H1 (cell line): ENCODE results near the gene CLMP. TPM values are rescaled to one million over a fixed set of nuclear protein-coding genes. Genes with fewer than 3 reads are reported as not detected.

Source experiments
- BACH1 ChIP-seq: IDR thresholded peaks from 2 replicates; pipeline ENCODE4 v1.6.1; 2012; ENCODE audit warnings: low read length, improper control_type of control experiment
- CBX5 ChIP-seq: fragments of 300-800, 300-1000 bp; sonication (generic); IDR thresholded peaks from 2 replicates; pipeline ENCODE4 v1.7.1; 2016; ENCODE audit warnings: antibody characterized with exemption, low read length, low read depth
- CHD7 ChIP-seq: fragments of 300-600 bp; sonication (generic); IDR thresholded peaks from 2 replicates; pipeline ENCODE4 v1.7.1; 2012; ENCODE audit warnings: low read length, moderate library complexity, mild to moderate bottlenecking, inconsistent platforms; ENCODE audit not compliant: insufficient replicate concordance
- EGR1 ChIP-seq: IDR thresholded peaks from 2 replicates; pipeline ENCODE4 v1.6.1; 2011; ENCODE audit warnings: low read depth, low read length, borderline replicate concordance
- EP300 ChIP-seq, 2 experiments: IDR thresholded peaks; 1 replicate in 1 of 2; 2 replicates in 1 of 2; pipeline ENCODE4 v1.6.1; 2011 to 2012; ENCODE audit warnings: low read depth in 2 of 2, low read length in 2 of 2, mild to moderate bottlenecking in 2 of 2, borderline replicate concordance in 1 of 2, inconsistent platforms in 1 of 2, moderate library complexity in 1 of 2
- EZH2 ChIP-seq: fragments of 200-600 bp; sonication (generic); IDR thresholded peaks from 2 replicates; pipeline ENCODE4 v1.7.1; 2012; ENCODE audit warnings: low read depth, mild to moderate bottlenecking, moderate library complexity, low read length, inconsistent platforms; ENCODE audit not compliant: severe bottlenecking
- FOSL1 ChIP-seq: IDR thresholded peaks from 2 replicates; pipeline ENCODE4 v1.6.1; 2011; ENCODE audit warnings: mild to moderate bottlenecking, low read depth, low read length, moderate library complexity; ENCODE audit not compliant: insufficient read depth
- KDM4A ChIP-seq: IDR thresholded peaks from one replicate; pipeline ENCODE4 v1.7.1; 2012; ENCODE audit warnings: low read depth, mild to moderate bottlenecking, moderate library complexity, low read length, inconsistent platforms; ENCODE audit not compliant: severe bottlenecking
- NRF1 ChIP-seq: IDR thresholded peaks from 2 replicates; pipeline ENCODE4 v1.6.1; 2011; ENCODE audit warnings: mild to moderate bottlenecking, low read depth, low read length, improper control_type of control experiment
- SAP30 ChIP-seq: fragments of 300-600 bp; sonication (generic); IDR thresholded peaks from 2 replicates; pipeline ENCODE4 v1.7.1; 2012; ENCODE audit warnings: low read length, moderate library complexity, mild to moderate bottlenecking, inconsistent platforms; ENCODE audit not compliant: insufficient read depth, insufficient replicate concordance
- SP2 ChIP-seq: IDR thresholded peaks from 2 replicates; pipeline ENCODE4 v1.6.1; 2012; ENCODE audit warnings: mild to moderate bottlenecking, low read length, inconsistent platforms
- SRF ChIP-seq: IDR thresholded peaks from 2 replicates; pipeline ENCODE4 v1.6.1; 2011; ENCODE audit warnings: mild to moderate bottlenecking, low read depth, low read length, moderate library complexity
- polyA plus RNA-seq, 7 experiments: library from polyadenylated mRNA; depleted of rRNA in 3 of 7; stranded (reverse) in 5 of 7; unstranded in 2 of 7; fragments of >200 nt in 5 of 7; fragments of 200-250 nt in 2 of 7; gene quantifications; 1 replicate in 5 of 7; 2 replicates in 1 of 7; 4 replicates in 1 of 7; pipeline versions ENCODE4 v1.2.1 to v1.2.3, GENCODE V29; 2011 to 2013; ENCODE audit warnings: missing spikeins in 2 of 7, mixed read lengths in 2 of 7
- total RNA-seq: library from RNA; stranded (reverse); fragmentation: NEBNext Ultra II Directional; extraction: Animal tissue kit (Norgen Biotek cat#: 25700); gene quantifications from 2 replicates; pipeline ENCODE4 v1.2.1, GENCODE V29; 2021

Gene CLMP
- total and polyA plus RNA-seq, 2 of the 8 experiments (the other 6 are each of a cell fraction or from before 2014, with no cell fraction given) = 9.9 to 24.1 TPM

DNA sequence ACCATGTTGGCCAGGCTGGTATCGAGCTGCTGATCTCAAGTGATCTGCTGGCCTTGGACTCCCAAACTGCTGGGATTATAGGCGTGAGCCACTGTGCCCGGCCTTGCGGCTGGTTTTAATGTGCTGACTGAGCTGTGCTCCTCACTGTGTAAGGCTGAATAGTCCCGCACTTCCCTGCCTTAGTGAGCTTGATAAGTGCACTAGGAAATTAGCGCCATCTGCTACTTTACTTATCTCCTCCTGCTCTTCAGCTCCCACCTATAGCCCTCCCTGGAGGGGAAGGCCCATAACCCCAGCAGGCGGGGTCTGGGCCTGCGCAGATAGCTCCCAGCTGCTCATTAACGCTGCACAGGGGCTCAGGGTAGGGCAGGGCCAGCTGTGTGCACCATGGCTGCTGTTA is 49.4 kb downstream of the CLMP start (continued):
- TF ChIP-seq CHD7 (no peak), SAP30 (no peak), SRF (no peak), SP2 (no peak), EP300 (IDR thresholded peaks at IDR 0.05; ENCODE audit: borderline replicate concordance in 1 of 2, low read depth in 2 of 2, low read length in 2 of 2) (no peak), BACH1 (no peak), EZH2 (no peak), EGR1 (no peak), CBX5 (no peak), FOSL1 (no peak), KDM4A (no peak), NRF1 (no peak)
